ENCODE results near the gene SAMD8.
"Not testable (repeated sequence)": the region's sequence is repeated elsewhere in the genome, so short reads cannot be mapped to it uniquely, and the experiment has no call there.

Gene SAMD8

GRCh38 chr10:75126277-75126676, 14.8 kb downstream of the SAMD8 start:
- peaks cover 7% of the 10 kb centered on the region for H3K4me1 ChIP-seq (ENCODE audit: control insufficient read depth, insufficient read depth, low read depth, low read length)
- 100% methylated on average over 2 of the region's 2 CpGs for WGBS
- no peak overlapping the region for H3K4me3 ChIP-seq (ENCODE audit: insufficient read depth in 1 of 2, low read depth in 1 of 2, low read length in 2 of 2)
- H2BK5ac ChIP-seq (ENCODE audit: low read depth, low read length, poor library complexity, severe bottlenecking): no peak overlapping the region
- no peak overlapping the region for H3K14ac ChIP-seq (ENCODE audit: low read length in 2 of 2)
- no peak overlapping the region for H3K27ac ChIP-seq (ENCODE audit: low read length, poor library complexity, severe bottlenecking)
- no peak overlapping the region for H3K4me2 ChIP-seq (ENCODE audit: low read length, poor library complexity, severe bottlenecking)
- no peak overlapping the region for H3K4ac ChIP-seq (ENCODE audit: low read depth in 1 of 2, low read length in 2 of 2)
- peak overlapping the region; percentile 47 for H3K9ac ChIP-seq (ENCODE audit: low read length)
- H4K91ac ChIP-seq (ENCODE audit: low read length): no peak overlapping the region
- H2BK120ac ChIP-seq (ENCODE audit: low read depth, low read length): no peak overlapping the region
- DNase-seq: no peak
- no peak overlapping the region for H2BK12ac ChIP-seq (ENCODE audit: low read length in 2 of 2)
- H4K8ac ChIP-seq (ENCODE audit: low read length): no peak overlapping the region
- H3K23ac ChIP-seq (ENCODE audit: low read length in 2 of 2): no peak overlapping the region
- H3K79me1 ChIP-seq (replicated peaks; ENCODE audit: low read length, poor library complexity, severe bottlenecking): peaks cover 19% of the 10 kb centered on the region
- H3K27me3 ChIP-seq (ENCODE audit: control insufficient read depth in 1 of 2, insufficient read depth in 1 of 2, low read length in 2 of 2): no peaks in the 10 kb centered on the region
- H3K36me3 ChIP-seq (ENCODE audit: control insufficient read depth in 1 of 2, insufficient read depth in 2 of 2, low read depth in 1 of 2, low read length in 2 of 2): peaks cover 9 to 30% of the 10 kb centered on the region in 2 experiments
- no peaks in the 10 kb centered on the region for H3K9me3 ChIP-seq (ENCODE audit: control insufficient read depth, low read length)
- H2AK5ac ChIP-seq (ENCODE audit: low read length, severe bottlenecking): no peak overlapping the region
- no peak overlapping the region for H2AFZ ChIP-seq (ENCODE audit: low read depth, low read length)
- H3K18ac ChIP-seq (ENCODE audit: low read depth in 1 of 2, low read length in 2 of 2): no peak overlapping the region
- H2BK15ac ChIP-seq (ENCODE audit: low read depth, poor library complexity, severe bottlenecking): no peak overlapping the region

- Histone ChIP-seq H2BK120ac (ENCODE audit: low read depth, low read length) (no peak overlapping the region), H2BK5ac (ENCODE audit: low read depth, low read length, poor library complexity, severe bottlenecking) (no peak overlapping the region), H3K23ac (ENCODE audit: low read length in 2 of 2) (no peak overlapping the region), H3K4ac (ENCODE audit: low read depth in 1 of 2, low read length in 2 of 2) (no peak overlapping the region), H2AK5ac (ENCODE audit: low read length, severe bottlenecking) (no peak overlapping the region), H3K4me2 (ENCODE audit: low read length, poor library complexity, severe bottlenecking) (no peak overlapping the region), H2BK12ac (ENCODE audit: low read length in 2 of 2) (no peak overlapping the region), H3K14ac (ENCODE audit: low read length in 2 of 2) (no peak overlapping the region), H3K36me3 (ENCODE audit: control insufficient read depth in 1 of 2, insufficient read depth in 2 of 2, low read depth in 1 of 2, low read length in 2 of 2) (peaks cover 9 to 30% of the 10 kb centered on the region in 2 experiments), H3K9ac (ENCODE audit: low read length) (no peak overlapping the region), H4K91ac (ENCODE audit: low read length) (no peak overlapping the region), H4K8ac (ENCODE audit: low read length) (no peak overlapping the region), H2BK15ac (ENCODE audit: low read depth, poor library complexity, severe bottlenecking) (no peak overlapping the region), H3K4me3 (ENCODE audit: insufficient read depth in 1 of 2, low read depth in 1 of 2, low read length in 2 of 2) (no peak overlapping the region), H3K79me1 (replicated peaks; ENCODE audit: low read length, poor library complexity, severe bottlenecking) (peaks cover 22% of the 10 kb centered on the region), H3K27ac (ENCODE audit: low read length, poor library complexity, severe bottlenecking) (no peak overlapping the region), H3K27me3 (ENCODE audit: control insufficient read depth in 1 of 2, insufficient read depth in 1 of 2, low read length in 2 of 2) (no peaks in the 10 kb centered on the region), H2AFZ (ENCODE audit: low read depth, low read length) (no peak overlapping the region), H3K9me3 (ENCODE audit: control insufficient read depth, low read length) (no peaks in the 10 kb centered on the region), H3K18ac (ENCODE audit: low read depth in 1 of 2, low read length in 2 of 2) (no peak overlapping the region), H3K4me1 (ENCODE audit: control insufficient read depth, insufficient read depth, low read depth, low read length) (peaks cover 7% of the 10 kb centered on the region)
- peak; percentile 39 for DNase-seq
- WGBS: 20% methylated on average over 1 of the region's 2 CpGs
Observed at GRCh38 chr10:75127471-75127870, 16.0 kb downstream of the SAMD8 start.

- H3K27me3 ChIP-seq (ENCODE audit: control insufficient read depth in 1 of 2, insufficient read depth in 1 of 2, low read length in 2 of 2); H3K4ac ChIP-seq (ENCODE audit: low read depth in 1 of 2, low read length in 2 of 2); H3K4me2 ChIP-seq (ENCODE audit: low read length, poor library complexity, severe bottlenecking); H2BK12ac ChIP-seq (ENCODE audit: low read length in 2 of 2); H3K9me3 ChIP-seq (ENCODE audit: control insufficient read depth, low read length); H2BK120ac ChIP-seq (ENCODE audit: low read depth, low read length); H2BK15ac ChIP-seq (ENCODE audit: low read depth, poor library complexity, severe bottlenecking); H3K14ac ChIP-seq (ENCODE audit: low read length in 2 of 2); H2AK5ac ChIP-seq (ENCODE audit: low read length, severe bottlenecking); DNase-seq; H4K8ac ChIP-seq (ENCODE audit: low read length); H3K4me3 ChIP-seq (ENCODE audit: insufficient read depth in 1 of 2, low read depth in 1 of 2, low read length in 2 of 2); H3K18ac ChIP-seq (ENCODE audit: low read depth in 1 of 2, low read length in 2 of 2); H3K4me1 ChIP-seq (ENCODE audit: control insufficient read depth, insufficient read depth, low read depth, low read length); H2AFZ ChIP-seq (ENCODE audit: low read depth, low read length); H2BK5ac ChIP-seq (ENCODE audit: low read depth, low read length, poor library complexity, severe bottlenecking); H4K91ac ChIP-seq (ENCODE audit: low read length); H3K23ac ChIP-seq (ENCODE audit: low read length in 2 of 2); H3K27ac ChIP-seq (ENCODE audit: low read length, poor library complexity, severe bottlenecking); H3K9ac ChIP-seq (ENCODE audit: low read length): not testable (repeated sequence)
- Histone ChIP-seq H3K79me1 (replicated peaks; ENCODE audit: low read length, poor library complexity, severe bottlenecking) (peaks cover 22% of the 10 kb centered on the region), H3K36me3 (ENCODE audit: control insufficient read depth in 1 of 2, insufficient read depth in 2 of 2, low read depth in 1 of 2, low read length in 2 of 2) (peaks cover 9 to 31% of the 10 kb centered on the region in 2 experiments)
- WGBS: 100% methylated on average over 1 of the region's 1 CpG
Observed at GRCh38 chr10:75128985-75129384, 17.5 kb downstream of the SAMD8 start.

GRCh38 chr10:75129537-75129936, 18.1 kb downstream of the SAMD8 start:
- no peak overlapping the region for H3K4me3 ChIP-seq (ENCODE audit: insufficient read depth in 1 of 2, low read depth in 1 of 2, low read length in 2 of 2)
- peaks cover 22% of the 10 kb centered on the region for H3K79me1 ChIP-seq (replicated peaks; ENCODE audit: low read length, poor library complexity, severe bottlenecking)
- WGBS: no CpG with 5 or more reads among the region's 1 CpG
- no peak overlapping the region for H4K8ac ChIP-seq (ENCODE audit: low read length)
- peaks cover 6 to 27% of the 10 kb centered on the region in 2 experiments for H3K36me3 ChIP-seq (ENCODE audit: control insufficient read depth in 1 of 2, insufficient read depth in 2 of 2, low read depth in 1 of 2, low read length in 2 of 2)
- H2BK5ac ChIP-seq (ENCODE audit: low read depth, low read length, poor library complexity, severe bottlenecking): no peak overlapping the region
- no peak overlapping the region for H2AK5ac ChIP-seq (ENCODE audit: low read length, severe bottlenecking)
- no peak overlapping the region for H3K14ac ChIP-seq (ENCODE audit: low read length in 2 of 2)
- no peak overlapping the region for H3K18ac ChIP-seq (ENCODE audit: low read depth in 1 of 2, low read length in 2 of 2)
- H2BK120ac ChIP-seq (ENCODE audit: low read depth, low read length): no peak overlapping the region
- no peaks in the 10 kb centered on the region for H3K9me3 ChIP-seq (ENCODE audit: control insufficient read depth, low read length)
- peaks cover 5% of the 10 kb centered on the region for H3K4me1 ChIP-seq (ENCODE audit: control insufficient read depth, insufficient read depth, low read depth, low read length)
- H3K9ac ChIP-seq (ENCODE audit: low read length): no peak overlapping the region
- no peak for DNase-seq
- H3K27me3 ChIP-seq (ENCODE audit: control insufficient read depth in 1 of 2, insufficient read depth in 1 of 2, low read length in 2 of 2): no peaks in the 10 kb centered on the region
- no peak overlapping the region for H2BK12ac ChIP-seq (ENCODE audit: low read length in 2 of 2)
- no peak overlapping the region for H3K4me2 ChIP-seq (ENCODE audit: low read length, poor library complexity, severe bottlenecking)
- H3K4ac ChIP-seq (ENCODE audit: low read depth in 1 of 2, low read length in 2 of 2): no peak overlapping the region
- no peak overlapping the region for H2AFZ ChIP-seq (ENCODE audit: low read depth, low read length)
- no peak overlapping the region for H2BK15ac ChIP-seq (ENCODE audit: low read depth, poor library complexity, severe bottlenecking)
- H4K91ac ChIP-seq (ENCODE audit: low read length): no peak overlapping the region
- H3K27ac ChIP-seq (ENCODE audit: low read length, poor library complexity, severe bottlenecking): no peak overlapping the region
- H3K23ac ChIP-seq (ENCODE audit: low read length in 2 of 2): no peak overlapping the region

All from mesenchymal stem cell (in vitro differentiated cells and primary cell).